ENCODE data around the gene CHN2. TPM values are rescaled to one million over a fixed set of nuclear protein-coding genes. Genes with fewer than 3 reads are reported as not detected.

CHN2 gene
- total RNA-seq, 1 experiment from 2014 or later: 61.2 TPM

GRCh38 chr7:29318853-29319718, 124.5 kb downstream of the CHN2 start:
- Histone ChIP-seq H3K9me3 (ENCODE audit: low read depth, low read length, poor library complexity, severe bottlenecking) (no peaks in the 10 kb centered on the region), H3K4me3 (ENCODE audit: low read depth, low read length, poor library complexity, severe bottlenecking) (no peak overlapping the region), H3K36me3 (ENCODE audit: insufficient read depth, low read length, poor library complexity, severe bottlenecking) (no peaks in the 10 kb centered on the region), H3K27me3 (replicated peaks; ENCODE audit: insufficient read depth, low read depth, low read length, poor library complexity) (no peaks in the 10 kb centered on the region), H3K4me1 (ENCODE audit: insufficient read depth, low read length, poor library complexity, severe bottlenecking) (peaks cover 58% of the 10 kb centered on the region), H3K27ac (ENCODE audit: low read depth, low read length, poor library complexity, severe bottlenecking) (peak overlapping the region; percentile 79)
- TF ChIP-seq, protein P1, sequence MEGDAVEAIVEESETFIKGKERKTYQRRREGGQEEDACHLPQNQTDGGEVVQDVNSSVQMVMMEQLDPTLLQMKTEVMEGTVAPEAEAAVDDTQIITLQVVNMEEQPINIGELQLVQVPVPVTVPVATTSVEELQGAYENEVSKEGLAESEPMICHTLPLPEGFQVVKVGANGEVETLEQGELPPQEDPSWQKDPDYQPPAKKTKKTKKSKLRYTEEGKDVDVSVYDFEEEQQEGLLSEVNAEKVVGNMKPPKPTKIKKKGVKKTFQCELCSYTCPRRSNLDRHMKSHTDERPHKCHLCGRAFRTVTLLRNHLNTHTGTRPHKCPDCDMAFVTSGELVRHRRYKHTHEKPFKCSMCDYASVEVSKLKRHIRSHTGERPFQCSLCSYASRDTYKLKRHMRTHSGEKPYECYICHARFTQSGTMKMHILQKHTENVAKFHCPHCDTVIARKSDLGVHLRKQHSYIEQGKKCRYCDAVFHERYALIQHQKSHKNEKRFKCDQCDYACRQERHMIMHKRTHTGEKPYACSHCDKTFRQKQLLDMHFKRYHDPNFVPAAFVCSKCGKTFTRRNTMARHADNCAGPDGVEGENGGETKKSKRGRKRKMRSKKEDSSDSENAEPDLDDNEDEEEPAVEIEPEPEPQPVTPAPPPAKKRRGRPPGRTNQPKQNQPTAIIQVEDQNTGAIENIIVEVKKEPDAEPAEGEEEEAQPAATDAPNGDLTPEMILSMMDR (conservative IDR thresholded peaks at IDR 0.05; ENCODE audit: low read depth, low read length): no peak
- no peak for TF ChIP-seq EZH2 (IDR thresholded peaks at IDR 0.05; ENCODE audit: borderline replicate concordance, low read depth, low read length, poor library complexity, severe bottlenecking)
- intact Hi-C loops (cut with micrococcal nuclease; ENCODE audit: unreplicated experiment): no loop called here
- no peak for DNase-seq (ENCODE audit: low spot score)
- BruUV-seq (replicated peaks): no TSS peak
- POLR2A ChIA-PET (ENCODE audit: low non-redundant PET): no interaction called here
- CTCF ChIA-PET: interaction anchor here (0.6 kb wide), 1 partner anchor 18 kb away, joined by 6 read pairs; no protein-coding TSS in a partner anchor

GRCh38 chr7:29319719-29320521, 125.3 kb downstream of the CHN2 start:
- Histone ChIP-seq H3K27ac (ENCODE audit: low read depth, low read length, poor library complexity, severe bottlenecking) (peak overlapping the region; percentile 79), H3K4me3 (ENCODE audit: low read depth, low read length, poor library complexity, severe bottlenecking) (no peak overlapping the region), H3K27me3 (replicated peaks; ENCODE audit: insufficient read depth, low read depth, low read length, poor library complexity) (no peaks in the 10 kb centered on the region), H3K36me3 (ENCODE audit: insufficient read depth, low read length, poor library complexity, severe bottlenecking) (no peaks in the 10 kb centered on the region), H3K4me1 (ENCODE audit: insufficient read depth, low read length, poor library complexity, severe bottlenecking) (peaks cover 56% of the 10 kb centered on the region), H3K9me3 (ENCODE audit: low read depth, low read length, poor library complexity, severe bottlenecking) (no peaks in the 10 kb centered on the region)
- no TSS peak for BruUV-seq (replicated peaks)
- ChIA-PET POLR2A (ENCODE audit: low non-redundant PET) (interaction anchor here (0.5 to 0.7 kb wide), 2 partner anchors 38 to 362 kb away, joined by 3 to 4 read pairs; partner anchors contain the start of gene TRIL), CTCF (interaction anchor here (0.6 kb wide), 1 partner anchor 19 kb away, joined by 6 read pairs; no protein-coding TSS in a partner anchor)
- peak; percentile 87 for DNase-seq (ENCODE audit: low spot score)
- intact Hi-C loops (cut with micrococcal nuclease; ENCODE audit: unreplicated experiment): no loop called here
- TF ChIP-seq, protein P1 (conservative IDR thresholded peaks at IDR 0.05; ENCODE audit: low read depth, low read length): no peak
- no peak for TF ChIP-seq EZH2 (IDR thresholded peaks at IDR 0.05; ENCODE audit: borderline replicate concordance, low read depth, low read length, poor library complexity, severe bottlenecking)

DNA sequence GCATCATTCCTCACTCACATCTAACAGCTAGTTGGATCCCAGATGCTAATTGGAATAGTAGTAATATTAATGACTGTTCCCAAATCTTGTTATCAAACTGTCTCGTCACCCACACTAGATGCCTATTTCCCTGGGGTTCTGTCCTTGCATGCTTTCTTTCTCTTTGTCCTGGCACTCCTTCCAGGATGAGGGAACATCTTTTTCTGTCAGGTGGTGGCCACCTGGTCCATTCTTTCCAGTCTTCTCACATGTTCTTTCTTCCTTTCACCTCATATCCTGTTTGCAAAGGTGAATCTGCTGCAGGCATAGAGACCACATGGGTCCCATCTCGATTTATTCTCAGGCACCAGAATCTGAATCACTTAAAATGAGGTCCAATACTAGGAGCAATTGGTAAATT, 126.0 kb downstream of the CHN2 start:
- TF ChIP-seq, protein P1 (conservative IDR thresholded peaks at IDR 0.05; ENCODE audit: low read depth, low read length): no peak
- no peak for TF ChIP-seq EZH2 (IDR thresholded peaks at IDR 0.05; ENCODE audit: borderline replicate concordance, low read depth, low read length, poor library complexity, severe bottlenecking)
- Histone ChIP-seq H3K4me3 (ENCODE audit: low read depth, low read length, poor library complexity, severe bottlenecking) (no peak overlapping the region), H3K9me3 (ENCODE audit: low read depth, low read length, poor library complexity, severe bottlenecking) (no peaks in the 10 kb centered on the region), H3K4me1 (ENCODE audit: insufficient read depth, low read length, poor library complexity, severe bottlenecking) (peaks cover 54% of the 10 kb centered on the region), H3K27ac (ENCODE audit: low read depth, low read length, poor library complexity, severe bottlenecking) (peak overlapping the region; percentile 26), H3K36me3 (ENCODE audit: insufficient read depth, low read length, poor library complexity, severe bottlenecking) (no peaks in the 10 kb centered on the region), H3K27me3 (replicated peaks; ENCODE audit: insufficient read depth, low read depth, low read length, poor library complexity) (no peaks in the 10 kb centered on the region)
- intact Hi-C loops (cut with micrococcal nuclease; ENCODE audit: unreplicated experiment): no loop called here
- no peak for DNase-seq (ENCODE audit: low spot score)
- CTCF ChIA-PET: no interaction called here
- no TSS peak for BruUV-seq (replicated peaks)
- POLR2A ChIA-PET (ENCODE audit: low non-redundant PET): no interaction called here

Data from A673 (cell line).